CD1c-positive myeloid dendritic cell (primary cell): ENCODE measurements around the gene DLGAP3.

ENCODE experiments used
- DNase-seq: peaks from one replicate; pipeline ENCODE4 v3.0.0-alpha.2; 2016; ENCODE audit errors: extremely low spot score

DLGAP3 gene

DNA sequence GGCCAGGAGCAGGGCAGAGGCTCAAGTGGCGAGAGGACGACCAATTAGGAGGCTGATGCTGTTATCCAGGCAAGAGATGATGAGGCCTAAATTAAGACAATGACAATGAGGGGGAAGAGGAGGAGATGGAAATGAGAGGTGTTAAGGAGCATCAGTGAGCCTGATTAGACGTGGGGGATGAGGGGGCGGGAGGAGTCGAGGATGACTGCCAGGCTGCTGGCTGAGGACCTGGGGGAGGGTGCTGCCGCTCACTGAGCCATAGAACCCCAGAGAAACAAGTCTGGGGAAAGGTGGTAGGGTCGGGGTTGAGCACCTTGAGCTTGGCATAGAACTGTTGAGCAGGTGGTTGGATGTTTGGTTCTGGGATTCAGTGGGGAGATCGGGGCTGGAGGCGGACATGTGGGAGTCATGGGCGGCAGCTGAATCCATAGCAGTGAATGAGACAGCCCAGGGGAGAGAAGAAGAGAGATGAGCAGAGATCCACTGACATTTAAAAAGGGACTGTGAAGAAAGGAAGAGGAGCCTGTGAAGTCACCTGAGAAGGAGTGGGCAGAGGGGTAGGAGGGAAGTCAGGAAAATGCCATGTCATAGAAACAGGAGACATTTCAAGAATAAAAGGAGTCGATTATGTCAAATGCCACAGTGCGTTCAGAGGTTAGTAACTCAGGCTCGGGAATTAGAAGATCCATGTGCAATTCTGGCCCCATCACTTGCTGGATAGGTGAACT lies 28.5 kb downstream of the DLGAP3 start:
- no peak for DNase-seq

DNA sequence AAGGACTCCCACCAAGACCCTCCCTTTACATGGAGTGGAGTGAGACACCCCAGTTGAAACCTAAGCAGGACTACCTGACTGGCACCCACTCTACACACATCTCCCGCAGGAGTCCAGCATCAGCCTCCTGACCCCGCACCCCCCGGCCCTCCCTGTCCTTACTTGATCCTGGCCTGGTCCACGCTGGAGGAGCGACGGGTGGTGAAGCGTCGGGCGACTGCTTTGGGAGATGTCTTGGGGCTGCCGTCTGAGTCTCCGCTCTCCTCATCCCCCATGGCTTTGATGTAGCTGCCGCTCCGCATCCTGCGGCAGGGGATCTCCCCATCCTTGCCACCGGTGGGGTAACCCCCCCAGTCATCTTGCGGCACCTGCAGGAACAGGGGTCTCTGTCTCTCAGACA lies 29.5 kb downstream of the DLGAP3 start:
- DNase-seq, result no peak

DNA sequence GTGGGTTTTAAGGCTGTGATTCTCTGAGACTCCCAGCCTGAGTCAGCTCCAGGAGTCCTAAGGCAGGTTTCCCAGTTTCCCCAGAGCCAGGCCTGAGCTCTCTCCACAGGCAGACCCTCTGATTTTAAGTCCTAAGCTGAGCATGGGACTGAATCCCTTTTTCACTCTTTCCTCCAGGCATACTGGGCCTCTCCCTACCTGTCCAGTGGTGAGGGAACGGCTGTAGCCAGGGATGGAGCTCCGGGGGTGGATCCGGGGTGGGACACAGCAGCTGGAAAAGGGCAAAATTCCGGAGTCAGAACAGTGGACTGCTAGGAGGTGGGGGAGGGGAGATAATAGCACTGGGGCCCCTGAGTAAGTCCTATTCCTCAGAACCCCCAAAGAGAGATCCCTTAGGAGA lies 30.0 kb downstream of the DLGAP3 start:
- DNase-seq, result no peak

DNA sequence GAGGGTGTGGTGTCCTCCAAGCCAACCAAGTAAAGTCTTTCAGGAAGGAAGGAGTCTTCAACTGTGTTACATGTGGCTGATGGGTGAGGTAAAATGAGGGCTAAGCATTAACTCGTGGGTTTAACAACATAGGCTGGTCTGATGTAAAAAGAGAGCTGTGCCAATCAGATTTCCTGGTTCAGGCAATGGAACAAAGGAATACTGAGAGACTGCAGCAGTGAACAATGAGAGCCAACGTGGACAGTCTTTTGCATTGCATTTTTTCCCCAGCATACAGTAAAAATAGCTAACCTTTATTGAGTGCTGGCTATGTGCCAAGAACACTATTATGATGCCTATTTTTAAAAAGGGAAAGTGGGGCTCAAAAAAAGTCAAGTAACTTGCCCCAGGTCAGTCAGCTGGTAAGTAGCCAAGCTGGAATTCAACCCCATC lies 31.1 kb downstream of the DLGAP3 start:
- no peak for DNase-seq

DNA sequence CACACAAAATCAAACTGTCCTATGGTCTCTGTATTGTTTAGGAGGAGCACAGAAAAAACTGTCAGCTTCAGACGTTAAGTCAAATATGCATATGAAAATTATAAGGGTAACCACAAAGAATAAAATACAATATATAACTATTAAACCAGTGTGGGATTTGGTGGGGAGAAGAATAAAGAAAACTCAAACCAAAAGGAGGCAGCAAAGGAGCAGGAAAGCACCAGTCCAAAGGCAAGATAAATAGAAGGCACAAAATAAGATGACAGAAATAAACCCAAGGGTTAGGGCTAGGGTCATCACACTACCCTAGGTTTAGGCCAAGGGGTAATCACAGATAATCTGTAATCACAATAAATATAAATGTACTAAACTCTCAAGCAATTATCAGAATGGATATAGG lies 32.8 kb downstream of the DLGAP3 start:
- DNase-seq, result no peak

DNA sequence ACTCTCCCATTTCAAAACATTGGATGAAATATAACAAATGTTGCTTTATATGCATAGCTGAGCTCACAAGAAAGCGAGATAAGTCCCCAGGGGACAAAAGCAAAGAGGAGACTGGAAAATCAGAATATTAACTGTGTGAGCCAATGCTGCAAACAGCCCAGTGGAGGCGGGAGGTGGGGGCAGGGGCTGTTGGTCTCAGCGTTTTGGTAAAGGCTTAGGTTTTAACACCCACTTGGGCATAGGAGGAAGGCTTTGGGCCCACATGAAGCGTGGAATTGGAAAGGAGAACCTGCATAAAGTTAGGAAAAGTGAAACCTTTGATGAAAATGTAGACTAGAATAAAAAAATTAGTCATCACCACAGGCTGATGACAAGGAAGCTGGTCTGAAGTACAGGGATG lies 39.7 kb downstream of the DLGAP3 start:
- no peak for DNase-seq

DNA sequence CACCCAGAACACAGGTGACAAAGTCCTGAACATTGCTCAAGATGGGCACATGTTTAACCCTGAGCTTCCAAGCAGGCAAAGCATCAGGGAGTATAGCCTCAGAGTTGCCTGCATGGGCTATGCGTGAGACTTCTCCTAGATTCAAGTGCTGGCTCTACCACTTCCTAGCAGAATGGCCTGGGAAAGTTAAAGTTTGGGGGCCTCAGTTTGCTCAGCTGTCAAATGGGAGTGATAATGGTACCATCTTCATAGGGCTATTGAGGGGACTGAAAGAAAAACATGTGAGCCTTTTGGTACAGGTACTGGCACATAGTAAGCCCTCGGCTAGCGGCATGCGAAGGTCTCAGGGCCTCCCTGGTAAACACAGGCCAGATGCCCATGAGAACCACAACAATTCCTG lies 41.9 kb downstream of the DLGAP3 start:
- no peak for DNase-seq

DNA sequence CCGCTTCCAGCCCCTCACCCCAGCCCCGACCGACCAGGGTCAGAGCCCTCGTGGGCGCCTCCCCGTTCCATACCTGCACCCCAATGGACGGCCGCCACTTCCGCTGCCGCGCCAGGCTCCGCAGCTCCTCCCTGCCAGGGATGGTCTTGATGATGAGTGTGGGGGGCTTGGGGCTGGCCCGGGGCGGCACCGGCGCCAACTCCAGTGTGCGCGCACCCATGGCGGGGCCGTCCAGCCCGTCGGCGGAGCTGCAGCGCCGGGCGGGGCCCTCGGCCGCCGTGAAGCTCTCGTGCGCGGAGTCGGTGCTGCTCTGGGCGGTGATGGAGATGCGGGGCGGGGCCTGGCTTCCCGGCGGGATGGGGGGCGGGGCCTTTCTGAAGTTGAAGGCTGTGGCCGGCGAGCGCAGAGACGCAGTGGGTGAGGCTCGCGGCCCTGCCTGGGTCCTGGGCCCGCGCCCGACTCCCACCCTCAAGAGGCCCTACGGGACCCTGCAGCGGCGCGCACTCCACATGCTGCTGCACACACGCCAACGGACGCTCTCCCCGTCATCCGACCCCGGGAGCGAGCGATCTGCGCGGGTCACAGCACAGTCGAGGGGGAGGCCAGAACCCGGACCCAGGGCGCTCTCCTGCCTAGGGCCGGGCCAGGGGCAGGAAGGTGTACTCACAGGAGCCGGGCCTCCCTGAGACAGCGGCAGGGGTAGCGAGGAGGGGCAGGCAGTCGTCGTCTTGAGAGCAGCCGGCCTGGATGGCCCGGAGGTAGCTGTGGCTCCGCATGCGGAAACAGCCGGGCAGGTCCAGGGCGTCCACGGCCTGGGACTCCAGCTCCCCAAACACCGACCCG lies 43.8 kb downstream of the DLGAP3 start:
- peak; percentile 9 for DNase-seq

DNA sequence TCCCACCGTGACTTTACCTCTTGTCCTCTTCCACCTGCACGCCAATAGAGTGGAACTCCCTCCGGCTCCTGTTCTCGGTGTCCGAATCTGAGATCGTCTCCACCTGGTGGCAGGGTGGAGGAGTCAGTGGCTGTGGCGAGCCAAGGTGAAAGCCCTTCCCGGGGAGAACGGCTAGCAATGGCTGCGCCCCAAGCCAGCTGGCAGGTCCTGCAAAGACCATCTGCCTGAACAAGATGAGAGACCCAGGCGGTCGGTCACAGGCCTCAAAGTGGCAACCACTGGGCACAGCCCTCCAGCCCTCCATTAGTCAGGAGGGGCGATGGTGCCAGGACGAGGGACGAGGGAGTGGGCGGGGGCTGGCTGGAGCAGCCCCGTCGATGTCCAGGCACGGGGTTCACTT lies 44.5 kb downstream of the DLGAP3 start:
- no peak for DNase-seq

DNA sequence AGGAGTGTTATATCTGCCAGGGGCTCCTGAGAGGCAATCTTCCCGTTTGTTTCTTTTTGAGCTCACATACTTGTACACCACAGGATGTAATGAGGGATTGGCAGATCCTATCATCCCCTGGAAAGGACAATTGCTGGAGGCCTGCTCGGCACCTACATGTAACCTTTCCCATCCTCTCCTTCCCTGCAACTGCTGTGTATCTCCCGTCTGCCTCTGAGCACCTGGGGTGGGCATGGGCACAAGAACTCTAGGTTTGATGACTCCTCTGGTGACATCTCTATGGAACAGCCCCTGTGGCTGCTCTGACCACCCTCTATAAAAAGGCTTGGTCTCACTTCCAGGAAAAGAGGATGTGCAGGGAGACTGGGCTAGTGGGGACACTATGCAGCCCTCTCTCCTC lies 44.9 kb downstream of the DLGAP3 start:
- no peak for DNase-seq

DNA sequence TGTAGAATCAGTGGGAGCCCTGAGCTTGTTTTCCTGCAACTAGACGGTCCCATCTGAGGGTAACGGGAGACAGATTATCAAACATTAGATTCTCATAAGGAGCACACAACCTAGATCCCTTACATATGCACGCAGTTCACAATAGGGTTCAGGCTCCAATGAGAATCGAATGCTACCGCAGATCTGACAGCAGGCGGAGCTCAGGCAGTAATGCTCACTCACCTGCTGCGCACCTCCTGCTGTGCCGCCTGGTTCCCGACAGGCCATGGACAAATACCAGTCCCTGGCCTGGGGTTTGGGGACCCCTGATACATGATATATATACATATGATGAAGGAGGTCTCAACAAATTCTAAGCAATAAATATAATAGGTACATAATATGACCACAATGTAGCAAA lies 50.2 kb downstream of the DLGAP3 start:
- no peak for DNase-seq

DNA sequence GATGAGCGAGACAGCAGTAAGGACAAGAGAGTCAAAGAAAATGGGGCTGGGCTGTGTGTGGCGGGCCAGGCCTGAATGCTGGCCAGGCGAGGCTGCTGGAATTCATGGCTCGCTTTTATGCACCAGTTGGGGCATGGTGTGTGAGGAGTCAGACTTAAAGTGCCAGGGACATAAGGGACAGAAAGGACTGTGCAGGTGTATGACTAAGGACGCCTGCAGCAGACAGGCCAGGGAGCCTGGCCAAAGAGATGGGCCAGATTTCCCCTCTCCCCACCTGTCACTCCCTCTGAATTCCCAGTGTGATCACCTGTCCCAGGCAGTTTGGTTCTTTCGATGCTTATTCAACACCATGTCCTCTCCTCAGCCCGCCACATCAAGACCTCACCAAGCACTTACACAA lies 53.0 kb downstream of the DLGAP3 start:
- DNase-seq, result no peak

DNA sequence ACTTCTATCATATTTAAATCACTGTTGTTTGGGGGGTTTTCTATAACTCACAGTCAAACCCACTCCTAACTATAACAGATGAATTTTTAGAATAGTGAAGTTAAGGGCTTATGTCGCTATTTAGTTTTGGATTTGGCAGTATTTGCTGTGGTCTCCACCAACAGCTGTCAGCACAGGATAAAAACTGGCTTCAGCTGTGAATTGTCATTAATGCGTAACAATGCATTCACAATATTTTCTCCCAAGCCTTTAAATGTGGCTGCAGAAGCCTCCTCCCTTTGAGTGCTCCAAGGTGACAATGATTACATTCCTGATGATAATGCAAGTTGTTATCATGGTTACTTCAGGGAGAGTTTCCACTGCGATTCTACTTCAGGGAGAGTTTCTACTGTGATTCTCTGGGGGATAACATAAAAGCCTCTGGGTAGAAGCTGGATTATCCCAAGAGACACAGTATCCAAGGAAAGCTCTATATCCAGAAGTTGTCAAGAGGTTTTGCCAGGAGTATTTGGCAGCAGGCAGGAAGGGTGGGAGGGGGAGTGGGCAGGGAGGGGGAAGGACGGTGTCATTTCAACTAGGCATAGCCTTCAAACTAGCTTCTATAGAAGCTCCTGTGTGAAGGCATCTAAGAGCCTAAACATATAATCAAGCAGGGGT lies 55.0 kb downstream of the DLGAP3 start:
- DNase-seq, result no peak

DNA sequence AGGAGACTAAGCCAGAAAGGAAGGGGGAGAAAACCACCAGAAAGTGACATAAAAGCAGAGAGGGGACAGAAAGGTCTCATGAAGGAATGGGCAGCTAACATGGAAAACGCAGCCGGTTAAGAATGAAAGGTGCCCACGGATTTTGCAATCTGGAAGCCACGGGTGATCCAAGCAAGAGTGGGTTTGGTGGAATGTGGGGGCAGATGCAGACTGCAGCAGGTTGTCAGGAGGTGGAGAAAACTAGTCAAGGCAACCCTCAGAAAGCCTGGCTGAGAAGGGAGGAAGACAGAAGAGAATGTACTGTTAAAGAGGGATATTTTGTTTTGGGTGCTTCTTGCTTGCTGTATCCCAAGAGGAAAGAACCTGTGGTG lies 57.3 kb downstream of the DLGAP3 start:
- no peak for DNase-seq

DNA sequence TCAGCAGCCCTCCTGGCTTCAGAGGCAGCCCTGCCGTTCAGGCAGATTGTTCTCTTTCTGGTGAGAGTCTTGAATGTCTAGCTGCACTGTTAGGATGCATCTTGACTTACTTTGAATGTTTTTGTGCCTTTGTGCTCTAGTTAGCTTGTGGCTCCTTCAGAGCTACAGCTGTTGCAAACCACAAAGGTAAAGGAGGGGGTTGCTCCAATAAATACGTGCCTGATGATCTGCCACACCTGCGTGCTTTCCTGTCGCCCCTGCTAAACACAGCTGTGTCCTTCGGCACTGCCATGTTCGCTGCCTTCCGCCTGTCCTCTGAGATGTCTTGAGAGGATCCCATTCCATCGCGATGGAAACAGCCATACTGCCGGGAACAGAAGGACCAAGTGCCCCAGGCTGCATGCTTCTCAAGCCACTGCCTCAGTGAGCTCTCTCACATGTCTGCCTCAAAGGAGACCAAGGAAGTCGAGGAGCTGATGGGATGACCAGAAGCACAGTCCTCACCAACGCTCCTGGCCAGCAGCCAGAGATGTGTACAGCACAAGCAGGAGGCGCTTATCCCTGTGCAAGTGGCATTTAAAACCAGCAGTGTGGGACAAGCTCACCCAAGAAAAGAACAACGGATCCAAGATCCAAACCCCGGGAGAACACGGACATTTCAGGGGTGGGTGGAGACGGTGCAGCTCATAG lies 57.9 kb downstream of the DLGAP3 start:
- no peak for DNase-seq

DNA sequence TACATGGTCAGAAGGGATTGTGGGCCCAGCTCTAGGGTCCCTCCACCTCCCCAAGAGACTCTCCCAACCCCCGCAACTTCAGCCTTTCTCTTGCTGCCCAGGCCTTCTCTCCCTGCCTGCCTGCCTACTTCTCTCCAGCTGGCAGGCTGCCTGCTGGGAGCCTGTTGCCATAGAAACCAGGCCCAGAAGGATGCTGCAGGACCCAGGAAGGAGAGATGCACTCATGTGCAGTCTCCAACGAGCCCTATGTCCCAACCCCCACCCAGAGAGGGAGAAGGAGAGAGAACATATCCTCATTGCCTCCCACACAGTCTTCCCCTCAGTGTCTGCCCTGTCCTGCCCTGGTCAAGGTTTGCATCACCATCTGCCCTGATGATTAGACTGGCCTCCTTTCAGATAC lies 59.1 kb downstream of the DLGAP3 start:
- no peak for DNase-seq

DNA sequence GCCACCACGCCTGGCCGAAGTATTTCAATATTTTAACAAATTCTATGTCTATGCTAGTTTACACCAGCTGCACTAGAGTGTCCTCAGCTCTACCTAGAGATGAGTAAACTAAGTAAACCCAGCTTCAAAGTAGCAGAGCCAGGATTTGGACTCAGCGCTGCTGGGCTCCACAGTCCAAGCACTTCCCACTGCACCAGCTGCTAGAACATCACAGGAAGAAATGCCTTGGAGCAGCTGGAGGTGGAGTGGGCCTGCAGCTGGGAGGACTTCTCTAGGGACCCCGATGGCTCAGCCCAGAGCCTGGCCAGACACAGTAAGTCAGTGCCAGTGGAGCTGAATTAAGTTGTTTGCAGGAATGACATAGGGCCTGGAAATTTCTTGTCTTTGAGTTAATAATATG lies 59.7 kb downstream of the DLGAP3 start:
- no peak for DNase-seq

DNA sequence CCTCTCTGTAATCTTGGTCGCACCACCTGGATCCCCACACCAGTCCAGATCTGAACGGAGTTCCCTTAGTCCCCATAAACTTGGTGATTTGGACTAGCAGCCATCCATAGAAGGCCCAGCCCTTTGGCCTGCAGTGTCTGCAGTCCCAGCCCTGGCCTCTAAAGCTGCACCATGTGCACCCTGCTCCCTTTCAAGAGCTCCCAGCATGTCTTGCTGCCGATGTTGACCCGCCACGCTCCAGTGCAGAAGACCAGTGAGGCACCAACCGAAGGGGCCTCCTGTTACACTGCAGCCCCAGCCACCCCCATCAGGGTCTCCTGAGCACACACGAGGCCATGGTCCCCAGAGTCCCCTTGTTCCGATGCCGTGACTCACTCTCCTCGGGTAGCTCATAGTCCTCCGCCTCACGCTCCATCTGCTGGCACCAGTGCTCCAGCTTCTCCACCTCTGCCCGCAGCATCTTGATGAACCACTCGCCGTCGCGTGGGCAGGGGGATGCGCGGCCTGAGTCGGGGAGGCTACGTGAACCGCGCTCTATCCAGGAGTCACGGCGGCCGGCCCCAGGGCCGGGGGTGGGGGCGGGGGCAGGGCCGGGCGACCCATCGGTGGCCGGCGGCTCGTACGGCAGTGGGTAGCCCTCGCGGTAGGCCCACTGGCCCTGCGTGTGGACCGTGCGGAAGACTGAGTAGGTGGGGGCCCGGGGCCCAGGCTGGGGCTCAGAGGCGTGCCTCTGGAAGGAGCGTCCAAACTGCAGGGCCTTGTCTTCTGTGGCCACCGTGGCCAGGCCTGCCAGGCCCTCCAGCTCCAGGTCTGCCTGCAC lies 61.0 kb downstream of the DLGAP3 start:
- no peak for DNase-seq

DNA sequence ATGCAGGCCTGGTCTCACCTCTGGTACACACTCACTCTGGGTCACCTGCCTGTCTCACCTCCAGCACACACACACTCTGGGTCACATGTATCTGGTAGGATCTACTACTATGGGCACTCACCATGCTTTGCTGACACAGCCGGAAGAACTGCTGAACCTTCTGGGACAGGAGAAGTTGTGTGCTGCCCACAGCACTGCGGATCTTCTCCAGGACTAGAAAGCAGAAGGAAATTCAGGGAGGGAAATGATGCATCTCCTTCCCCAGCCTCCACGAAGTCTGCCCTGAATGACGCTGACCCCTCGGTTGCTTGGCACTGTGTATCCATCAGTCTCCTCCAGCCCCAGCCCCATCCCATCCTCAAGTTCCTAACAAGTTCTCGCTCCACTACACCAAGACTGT lies 62.0 kb downstream of the DLGAP3 start:
- DNase-seq, result peak; percentile 52

DNA sequence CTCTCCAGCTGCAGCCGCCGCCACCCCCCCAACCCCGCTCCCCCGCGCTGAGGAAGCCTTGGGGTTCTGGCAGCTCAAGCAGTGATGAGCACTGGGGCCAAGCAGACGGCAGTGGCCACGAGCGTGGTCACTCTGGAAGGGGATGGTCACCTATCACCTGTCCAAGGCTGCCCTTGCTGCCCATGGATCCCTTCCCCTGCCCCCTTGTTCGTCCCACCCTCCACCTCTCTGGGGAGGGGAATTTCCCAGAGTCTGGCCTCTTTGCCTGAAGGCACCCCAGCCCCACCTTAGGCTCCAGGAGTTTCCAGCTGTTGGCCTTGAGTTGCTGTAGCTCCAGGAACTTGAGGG lies 62.7 kb downstream of the DLGAP3 start:
- no peak for DNase-seq

DNA sequence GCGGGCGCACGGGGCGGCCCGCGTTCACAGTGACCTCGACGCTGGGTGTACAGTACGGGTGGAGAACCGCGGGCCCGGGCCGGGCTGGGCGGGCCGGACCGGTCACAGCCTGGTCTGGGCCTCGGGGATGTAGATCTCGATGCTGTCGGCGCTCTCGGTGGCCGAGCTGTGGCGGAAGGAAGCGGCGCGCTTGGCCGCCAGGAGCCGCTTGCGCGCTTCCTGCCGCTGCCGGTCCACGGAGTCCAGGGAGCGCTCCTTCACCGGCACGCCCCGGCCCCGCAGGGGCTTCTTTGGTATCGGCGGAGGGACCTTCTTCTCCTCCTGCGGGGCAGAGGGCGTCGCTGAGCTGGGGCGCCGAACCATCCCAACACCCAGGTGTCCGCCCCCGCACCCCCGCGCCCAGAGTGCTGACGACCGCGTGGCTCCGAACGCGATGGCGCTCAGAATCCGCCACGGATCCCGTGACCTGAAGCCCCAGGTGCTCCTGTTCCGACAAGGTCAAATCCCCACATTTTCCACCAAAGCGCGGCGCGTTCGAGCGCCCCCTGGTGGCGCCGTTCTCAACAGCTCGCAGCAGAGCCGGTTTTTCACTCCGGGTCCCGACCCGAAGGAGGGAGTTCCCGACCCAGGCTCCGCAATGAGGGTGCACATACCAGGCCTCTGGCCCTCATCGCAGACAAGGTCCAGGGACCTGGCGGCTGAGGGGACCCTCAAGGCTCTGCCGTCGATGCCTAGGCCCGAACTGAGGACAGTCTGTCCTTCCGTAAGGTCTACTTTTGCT lies 63.3 kb downstream of the DLGAP3 start:
- peak; percentile 88 for DNase-seq
